ENCODE measurements around the gene UGT1A5. TPM values are rescaled to one million over a fixed set of nuclear protein-coding genes. Genes with fewer than 3 reads are reported as not detected.

UGT1A5 gene
- total and polyA plus RNA-seq, 12 donors, result 0.43 TPM; not detected in 11

GRCh38 chr2:233818639-233819621, 106.2 kb downstream of the UGT1A5 start:
- intact Hi-C loops (cut with DNase I), result no loop called here
- Histone ChIP-seq H3K36me3 (replicated peaks in 1 of 2) (no peaks in the 10 kb centered on the region), H3K4me3 (no peak overlapping the region), H3K4me1 (replicated peaks in 1 of 2) (no peaks in the 10 kb centered on the region), H3K9me3 (replicated peaks in 1 of 3) (no peaks in the 10 kb centered on the region), H3K27me3 (no peaks in the 10 kb centered on the region), H3K27ac (no peak overlapping the region)
- no peak for TF ChIP-seq CTCF (IDR thresholded peaks at IDR 0.05)
- no peak for TF ChIP-seq POLR2A (IDR thresholded peaks at IDR 0.05)
- peak in 1 of 7 donors; percentile 3 for DNase-seq
- 70 to 77% (median 75%) methylated on average over 9 to 17 of the region's 17 CpGs for WGBS, 4 donors

GRCh38 chr2:233819884-233820773, 107.4 kb downstream of the UGT1A5 start:
- H3K4me3 ChIP-seq, result no peak overlapping the region
- DNase-seq, result peak in 1 of 7 donors; percentile 8
- H3K4me1 ChIP-seq (replicated peaks in 1 of 2), result no peaks in the 10 kb centered on the region
- no peak overlapping the region for H3K27ac ChIP-seq
- intact Hi-C loops (cut with DNase I), result no loop called here
- H3K36me3 ChIP-seq (replicated peaks in 1 of 2), result no peaks in the 10 kb centered on the region
- no peak for TF ChIP-seq CTCF (IDR thresholded peaks at IDR 0.05)
- no peak for TF ChIP-seq POLR2A (IDR thresholded peaks at IDR 0.05)
- WGBS, 4 donors, result 80 to 84% (median 82%) methylated on average over 7 to 18 of the region's 18 CpGs
- H3K9me3 ChIP-seq (replicated peaks in 1 of 3), result no peaks in the 10 kb centered on the region
- no peaks in the 10 kb centered on the region for H3K27me3 ChIP-seq

- TF ChIP-seq POLR2A (IDR thresholded peaks at IDR 0.05) (no peak), CTCF (IDR thresholded peaks at IDR 0.05) (no peak)
- 81 to 87% (median 83%) methylated on average over 3 to 6 of the region's 6 CpGs for WGBS, 4 donors
- Histone ChIP-seq H3K27ac (no peak overlapping the region), H3K4me3 (no peak overlapping the region), H3K4me1 (replicated peaks in 1 of 2) (no peaks in the 10 kb centered on the region), H3K9me3 (replicated peaks in 1 of 3) (no peaks in the 10 kb centered on the region), H3K36me3 (replicated peaks in 1 of 2) (no peaks in the 10 kb centered on the region), H3K27me3 (no peaks in the 10 kb centered on the region)
- DNase-seq, result peak in 1 of 7 donors; percentile 8
- intact Hi-C loops (cut with DNase I), result no loop called here
These were observed 108.0 kb downstream of the UGT1A5 start for GRCh38 chr2:233820774-233821105.

- H3K36me3 ChIP-seq (replicated peaks in 1 of 2), result no peaks in the 10 kb centered on the region
- DNase-seq, result no peak
- TF ChIP-seq POLR2A (IDR thresholded peaks at IDR 0.05), result no peak
- no peak for TF ChIP-seq CTCF (IDR thresholded peaks at IDR 0.05)
These were observed 108.5 kb downstream of the UGT1A5 start for GRCh38 chr2:233821196-233821595.

More at GRCh38 chr2:233821196-233821595, 108.5 kb downstream of the UGT1A5 start:
- 83 to 95% (median 89%) methylated on average over 3 of the region's 3 CpGs for WGBS, 4 donors
- intact Hi-C loops (cut with DNase I), result no loop called here
- H3K4me1 ChIP-seq (replicated peaks in 1 of 2), result no peaks in the 10 kb centered on the region
- no peaks in the 10 kb centered on the region for H3K27me3 ChIP-seq
- H3K27ac ChIP-seq, result no peak overlapping the region
- no peaks in the 10 kb centered on the region for H3K9me3 ChIP-seq (replicated peaks in 1 of 3)
- H3K4me3 ChIP-seq, result no peak overlapping the region
